A549 (cell line): ENCODE measurements around the gene GPR146. TPM values are rescaled to one million over a fixed set of nuclear protein-coding genes. Genes with fewer than 3 reads are reported as not detected.
A peak's percentile ranks its signal among the peaks of the same experiment; 100 is the strongest.

Experiments
- ATAC-seq, 2 experiments: fragments of 200-7000 bp in 1 of 2; fragments of >200 bp in 1 of 2; cut with Nextera tagmentation in 1 of 2; cut with Tn5 transposase in 1 of 2; 3 replicates each; pipeline versions ENCODE4 v1.8.0 to v1.9.1; 2018 to 2020; ENCODE audit warnings: mild to moderate bottlenecking in 1 of 2, moderate library complexity in 1 of 2
- CTCF ChIA-PET: fragments of 300-600 bp; sonication (Branson Sonifier 250); formaldehyde crosslinking; extraction: SDS; loops from one replicate; lab custom pipeline; 2021; ENCODE audit warnings: antibody characterized with exemption, inconsistent platforms; lab: Yijun Ruan, JAX
- POLR2A ChIA-PET: fragments of 350-600 bp; formaldehyde crosslinking; extraction: SDS; loops from one replicate; lab custom pipeline; 2021; ENCODE audit warnings: antibody characterized with exemption, inconsistent platforms; lab: Yijun Ruan, JAX
- DNase-seq, 2 experiments: peaks; one replicate each; pipeline versions ENCODE4 v3.0.0 to v3.0.0-alpha.2; 2011 to 2016; ENCODE audit warnings: low read depth in 1 of 2, low spot score in 1 of 2
- FAIRE-seq: peaks from 2 replicates; lab custom pipeline; 2011; peaks lifted over from hg19 to GRCh38; lab: Jason Lieb, UNC
- H3K27ac ChIP-seq, 2 experiments: fragments of >200 bp; sonication (Bioruptor Twin); formaldehyde crosslinking; 3 replicates each; pipeline ENCODE4 v1.5.1; 2016 to 2017
- H3K4me1 ChIP-seq: fragments of >200 bp; sonication (Bioruptor Twin); formaldehyde crosslinking; 3 replicates; pipeline ENCODE4 v1.6.1; 2016
- H3K4me2 ChIP-seq: fragments of >200 bp; sonication (Bioruptor Twin); formaldehyde crosslinking; 3 replicates; pipeline ENCODE4 v1.6.1; 2016
- H3K4me3 ChIP-seq: fragments of >200 bp; sonication (Bioruptor Twin); formaldehyde crosslinking; 3 replicates; pipeline ENCODE4 v1.5.1; 2016
- H3K9me3 ChIP-seq: fragments of >200 bp; sonication (Bioruptor Twin); formaldehyde crosslinking; 3 replicates; pipeline ENCODE4 v1.6.1; 2016
- BHLHE40 ChIP-seq: IDR thresholded peaks from 2 replicates; pipeline ENCODE4 v1.6.1; 2012; ENCODE audit warnings: low read depth, low read length, inconsistent platforms
- CBX2 ChIP-seq: fragments of 200-600 bp; sonication (generic); IDR thresholded peaks from 2 replicates; pipeline ENCODE4 v1.6.1; 2016; ENCODE audit warnings: low read depth, mild to moderate bottlenecking, borderline replicate concordance
- EP300 ChIP-seq, 2 experiments: fragments of >200 bp; sonication (Bioruptor Twin); formaldehyde crosslinking; IDR thresholded peaks; 2 replicates in 1 of 2; 3 replicates in 1 of 2; pipeline ENCODE4 v1.6.1; 2016 to 2017
- FOSB ChIP-seq: fragments of 250-450 bp; sonication (Bioruptor Pico); IDR thresholded peaks from 2 replicates; pipeline ENCODE4 v1.5.0; 2020; ENCODE audit warnings: mild to moderate bottlenecking, moderate library complexity
- GATA3 ChIP-seq: IDR thresholded peaks from 2 replicates; pipeline ENCODE4 v1.6.1; 2012; ENCODE audit warnings: borderline replicate concordance
- JUN ChIP-seq, 2 experiments: fragments of >200 bp; sonication (Bioruptor Twin); formaldehyde crosslinking; IDR thresholded peaks; 2 replicates in 1 of 2; 3 replicates in 1 of 2; pipeline ENCODE4 v1.6.1; 2016 to 2017
- MAZ ChIP-seq: fragments of 150-350 bp; IDR thresholded peaks from 2 replicates; pipeline ENCODE4 v1.6.1; 2014; ENCODE audit warnings: antibody characterized with exemption, low read depth, low read length, borderline replicate concordance
- NR3C1 ChIP-seq: fragments of >200 bp; sonication (Bioruptor Twin); formaldehyde crosslinking; IDR thresholded peaks from 3 replicates; pipeline ENCODE4 v1.6.1; 2017
- RCOR1 ChIP-seq: fragments of 150-350 bp; IDR thresholded peaks from 2 replicates; pipeline ENCODE4 v1.6.1; 2014; ENCODE audit warnings: antibody characterized with exemption, low read length, low read depth
- RNF2 ChIP-seq: fragments of 200-600 bp; sonication (generic); IDR thresholded peaks from 2 replicates; pipeline ENCODE4 v1.6.1; 2016; ENCODE audit warnings: low read depth, mild to moderate bottlenecking, antibody characterized with exemption, moderate library complexity, borderline replicate concordance
- TFCP2L1 ChIP-seq: fragments of 250-450 bp; sonication (Bioruptor Pico); IDR thresholded peaks from 2 replicates; pipeline ENCODE4 v1.5.0; 2021; ENCODE audit warnings: mild to moderate bottlenecking
- ZNF302 ChIP-seq: fragments of 250-450 bp; sonication (Bioruptor Pico); IDR thresholded peaks from 2 replicates; pipeline ENCODE4 v1.9.0; 2021; ENCODE audit warnings: inconsistent platforms, mild to moderate bottlenecking, moderate library complexity
- WGBS: methylation state at CpG from one replicate; pipeline ENCODE4 v1.1.6; 2017; ENCODE audit errors: missing lambda C conversion rate; 5-methylcytosine and 5-hydroxymethylcytosine counted together
- polyA plus RNA-seq, 4 experiments: library from polyadenylated mRNA; depleted of rRNA in 3 of 4; stranded (reverse); fragments of >200 nt; fragmentation: RNase III in 1 of 4; extraction: RNeasy Plus Mini Kit Qiagen cat#74134 plus additional on column Dnase treatment in 1 of 4; gene quantifications; 2 replicates in 3 of 4; 3 replicates in 1 of 4; pipeline ENCODE4 v1.2.3, GENCODE V29; 2011 to 2017
- TF ChIP-seq, protein P1 (sequence below): fragments of >200 bp; sonication (Bioruptor Twin); formaldehyde crosslinking; IDR thresholded peaks from 3 replicates; pipeline ENCODE4 v1.5.1; 2016

The GPR146 gene
- polyA plus RNA-seq, 2 of the 4 experiments (the other 2 are of a cell fraction): 0.50 to 0.75 TPM

DNA sequence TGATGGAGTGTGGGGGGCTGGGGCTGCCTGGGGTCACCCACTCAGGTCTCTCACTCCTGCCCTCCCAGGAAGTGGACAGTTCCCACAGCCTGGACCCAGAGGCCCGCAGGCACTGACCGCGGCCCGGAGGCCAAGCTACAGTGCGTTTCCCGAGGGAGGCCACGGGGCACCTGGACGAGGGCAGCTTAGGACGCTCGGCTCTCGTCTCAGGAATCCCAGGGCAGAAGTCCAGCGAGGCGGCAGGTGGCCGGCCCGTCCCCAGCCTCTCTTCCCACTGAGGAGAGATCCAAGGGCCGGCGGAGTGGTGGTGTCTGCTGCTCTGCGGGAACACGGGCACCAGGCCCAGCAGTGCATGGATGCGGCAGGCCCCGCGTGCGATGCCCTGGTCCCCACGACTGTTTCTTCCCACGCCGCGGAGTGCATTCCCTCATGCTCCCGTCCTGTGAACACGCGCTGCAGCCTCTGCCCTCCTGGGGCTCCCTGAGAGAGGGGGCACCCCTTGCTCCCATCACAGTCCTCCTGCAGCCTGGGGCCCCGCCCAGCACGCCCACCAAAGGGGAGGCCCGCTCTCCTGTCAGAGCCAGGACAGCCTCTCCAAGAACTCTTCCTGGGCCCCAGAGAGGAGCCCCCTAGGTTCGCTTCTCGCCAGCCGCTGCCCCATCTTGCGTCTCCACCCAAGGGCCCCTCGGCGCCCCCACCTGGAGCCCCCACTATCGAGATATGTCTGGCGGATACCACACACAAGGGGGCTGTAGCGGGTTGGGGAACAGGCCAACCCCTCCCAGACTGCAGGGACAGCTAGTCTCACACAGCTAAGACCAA, 24.3 kb upstream of the GPR146 start (continued):
- TF ChIP-seq, protein P1, sequence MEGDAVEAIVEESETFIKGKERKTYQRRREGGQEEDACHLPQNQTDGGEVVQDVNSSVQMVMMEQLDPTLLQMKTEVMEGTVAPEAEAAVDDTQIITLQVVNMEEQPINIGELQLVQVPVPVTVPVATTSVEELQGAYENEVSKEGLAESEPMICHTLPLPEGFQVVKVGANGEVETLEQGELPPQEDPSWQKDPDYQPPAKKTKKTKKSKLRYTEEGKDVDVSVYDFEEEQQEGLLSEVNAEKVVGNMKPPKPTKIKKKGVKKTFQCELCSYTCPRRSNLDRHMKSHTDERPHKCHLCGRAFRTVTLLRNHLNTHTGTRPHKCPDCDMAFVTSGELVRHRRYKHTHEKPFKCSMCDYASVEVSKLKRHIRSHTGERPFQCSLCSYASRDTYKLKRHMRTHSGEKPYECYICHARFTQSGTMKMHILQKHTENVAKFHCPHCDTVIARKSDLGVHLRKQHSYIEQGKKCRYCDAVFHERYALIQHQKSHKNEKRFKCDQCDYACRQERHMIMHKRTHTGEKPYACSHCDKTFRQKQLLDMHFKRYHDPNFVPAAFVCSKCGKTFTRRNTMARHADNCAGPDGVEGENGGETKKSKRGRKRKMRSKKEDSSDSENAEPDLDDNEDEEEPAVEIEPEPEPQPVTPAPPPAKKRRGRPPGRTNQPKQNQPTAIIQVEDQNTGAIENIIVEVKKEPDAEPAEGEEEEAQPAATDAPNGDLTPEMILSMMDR: no peak

DNA sequence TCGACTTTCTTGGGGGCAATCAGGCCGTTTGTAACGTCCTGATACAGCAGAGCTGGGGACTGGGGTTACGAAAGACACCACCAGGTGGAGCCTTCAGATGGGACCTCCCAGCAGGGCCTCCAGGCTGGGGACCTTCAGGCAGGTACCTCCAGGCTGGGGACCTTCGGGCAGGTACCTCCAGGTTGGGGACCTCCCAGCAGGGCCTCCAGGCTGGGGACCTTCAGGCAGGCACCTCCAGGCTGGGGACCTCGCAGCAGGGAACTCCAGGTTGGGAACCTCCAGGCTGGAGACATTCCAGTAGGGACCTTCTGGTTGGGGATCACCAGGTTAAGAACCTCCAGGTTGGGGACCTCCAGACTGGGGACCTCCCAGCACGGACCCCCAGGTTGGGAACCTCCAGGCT, 23.5 kb upstream of the GPR146 start:
- H3K27ac ChIP-seq: no peak overlapping the region
- DNase-seq (no peak), FAIRE-seq (no peak), ATAC-seq (peak in 1 of 2 experiments; percentile 54; a peak in 3 of 6 replicates)
- ChIA-PET CTCF (interaction anchor here (0.7 to 14.9 kb wide), 5 partner anchors 28 to 155 kb away, joined by 3 to 138 read pairs (median 5); no protein-coding TSS in a partner anchor), POLR2A (no interaction called here)
- no peak for TF ChIP-seq RCOR1
- TF ChIP-seq, protein P1: peak; percentile 15; the same call in 1 of the 3 replicates
- no peak overlapping the region for H3K4me3 ChIP-seq
- no peaks in the 10 kb centered on the region for H3K9me3 ChIP-seq
- no peaks in the 10 kb centered on the region for H3K4me1 ChIP-seq
- H3K4me2 ChIP-seq: no peak overlapping the region
- 74% methylated on average over 6 of the region's 7 CpGs for WGBS

DNA sequence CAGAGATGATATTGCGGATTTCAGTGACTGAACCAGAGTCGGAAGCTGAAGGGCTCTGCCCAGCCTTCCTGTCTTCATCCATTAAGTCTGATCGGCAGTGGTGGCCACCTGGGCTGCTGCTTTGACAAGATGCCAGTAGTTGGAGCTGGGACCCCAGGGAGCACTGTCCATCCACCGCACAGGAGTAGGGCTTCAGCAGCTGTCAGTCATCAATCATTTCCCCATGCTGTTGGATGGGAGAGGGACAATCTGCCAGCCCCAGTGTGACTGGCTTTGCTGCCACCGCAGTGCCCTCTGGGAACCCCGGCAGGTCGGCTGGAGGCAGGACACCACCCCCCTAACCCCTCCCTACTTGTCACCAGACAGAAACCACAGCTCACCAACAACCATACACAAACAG, 23.0 kb upstream of the GPR146 start:
- no peak overlapping the region for H3K4me2 ChIP-seq
- no peaks in the 10 kb centered on the region for H3K4me1 ChIP-seq
- DNase-seq: no peak
- POLR2A ChIA-PET: interaction anchor here (0.6 kb wide), 1 partner anchor 25 kb away, joined by 3 read pairs; no protein-coding TSS in a partner anchor
- WGBS: 85% methylated on average over 6 of the region's 7 CpGs
- no peak overlapping the region for H3K4me3 ChIP-seq
- TF ChIP-seq RNF2 (no peak), GATA3 (no peak), JUN (IDR thresholded peaks at IDR 0.05) (no peak), ZNF302 (CRISPR knock-in tag) (no peak)
- no peak overlapping the region for H3K27ac ChIP-seq
- no peak for FAIRE-seq
- CTCF ChIA-PET: interaction anchor here (1.1 to 14.9 kb wide), 3 partner anchors 24 to 44 kb away, joined by 6 to 138 read pairs (median 47); no protein-coding TSS in a partner anchor
- no peaks in the 10 kb centered on the region for H3K9me3 ChIP-seq
- no peak for ATAC-seq

DNA sequence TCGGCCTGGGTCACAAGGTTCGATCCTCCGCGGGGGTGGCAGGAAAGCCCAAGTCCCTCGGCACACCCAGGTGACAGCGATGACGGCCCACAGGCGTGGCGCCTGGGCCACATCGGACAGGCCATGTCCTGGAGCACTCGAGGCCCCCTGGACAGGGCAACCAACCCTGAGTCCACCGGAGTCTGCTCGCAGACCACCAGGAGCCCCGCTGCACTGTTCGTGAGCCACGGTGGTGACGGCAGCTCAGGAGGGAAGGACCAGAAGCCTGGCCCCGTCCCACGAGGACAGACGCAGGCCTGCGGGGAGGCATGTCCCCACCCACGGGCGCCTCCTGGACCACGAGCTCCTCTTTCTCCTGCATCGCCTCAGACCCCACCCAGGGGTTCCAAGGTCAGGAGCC, 22.4 kb upstream of the GPR146 start:
- TF ChIP-seq TFCP2L1 (CRISPR knock-in tag) (no peak), CBX2 (no peak), BHLHE40 (no peak), NR3C1 (no peak), RNF2 (no peak), EP300 (IDR thresholded peaks at IDR 0.05) (no peak), MAZ (no peak), FOSB (CRISPR knock-in tag) (no peak)
- POLR2A ChIA-PET: interaction anchor here (0.6 kb wide), 1 partner anchor 25 kb away, joined by 3 read pairs; no protein-coding TSS in a partner anchor

More for the DNA sequence above, 22.4 kb upstream of the GPR146 start:
- FAIRE-seq: no peak
- no peak overlapping the region for H3K4me2 ChIP-seq
- no peak overlapping the region for H3K27ac ChIP-seq
- H3K4me1 ChIP-seq: no peaks in the 10 kb centered on the region; the same call in 2 of the 3 replicates
- DNase-seq: no peak
- H3K9me3 ChIP-seq: no peaks in the 10 kb centered on the region
- no peak for ATAC-seq
- WGBS: 90% methylated on average over 19 of the region's 25 CpGs
- CTCF ChIA-PET: interaction anchor here (1.1 to 14.9 kb wide), 4 partner anchors 24 to 155 kb away, joined by 3 to 138 read pairs (median 26); no protein-coding TSS in a partner anchor
- no peak overlapping the region for H3K4me3 ChIP-seq
